AG04449 (cell line): ENCODE measurements around the gene PAQR9.

ENCODE experiments used
- CTCF ChIA-PET: fragments of 350-600 bp; formaldehyde crosslinking; extraction: SDS; loops from one replicate; lab custom pipeline; 2021; ENCODE audit warnings: antibody characterized with exemption; lab: Yijun Ruan, JAX
- POLR2A ChIA-PET: fragments of 400-600, 350-600 bp; formaldehyde crosslinking; extraction: SDS; loops from one replicate; lab custom pipeline; 2020; ENCODE audit warnings: antibody characterized with exemption, inconsistent platforms; lab: Yijun Ruan, JAX
- DNase-seq: peaks from one replicate; pipeline ENCODE4 v3.0.0-alpha.2; 2010; ENCODE audit warnings: low read depth, low spot score
- H3K4me3 ChIP-seq: 2 replicates; pipeline ENCODE4 v1.5.1; 2011; ENCODE audit warnings: low read depth, mild to moderate bottlenecking, control low read depth, low read length
- TF ChIP-seq, protein P1 (sequence below): IDR thresholded peaks from one replicate; pipeline ENCODE4 v1.5.1; 2011; ENCODE audit warnings: mild to moderate bottlenecking, moderate library complexity, low read length, control low read depth, inconsistent platforms; ENCODE audit not compliant: insufficient read depth; ENCODE audit errors: missing control alignments

Gene PAQR9

DNA sequence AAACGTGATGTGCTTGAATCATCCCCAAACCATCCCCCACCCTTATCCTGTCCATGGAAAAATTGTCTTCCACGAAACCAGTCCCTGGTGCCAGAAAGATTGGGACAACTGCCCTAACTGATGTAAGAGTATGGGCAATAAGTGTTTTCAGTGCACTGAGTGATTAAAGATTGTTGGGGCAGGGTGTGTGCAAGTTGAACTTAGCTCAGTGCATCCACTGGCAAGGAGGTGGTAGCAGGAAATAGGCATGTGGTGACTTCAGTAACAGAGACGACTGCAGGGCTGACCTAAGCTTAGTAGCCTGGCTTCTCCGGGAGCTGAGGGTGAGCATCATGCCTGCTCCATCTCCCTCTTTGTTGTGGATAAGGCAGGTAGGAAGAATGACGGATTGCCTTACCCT is 27.5 kb downstream of the PAQR9 start:
- no peak for DNase-seq
- H3K4me3 ChIP-seq: no peak overlapping the region
- TF ChIP-seq, protein P1, sequence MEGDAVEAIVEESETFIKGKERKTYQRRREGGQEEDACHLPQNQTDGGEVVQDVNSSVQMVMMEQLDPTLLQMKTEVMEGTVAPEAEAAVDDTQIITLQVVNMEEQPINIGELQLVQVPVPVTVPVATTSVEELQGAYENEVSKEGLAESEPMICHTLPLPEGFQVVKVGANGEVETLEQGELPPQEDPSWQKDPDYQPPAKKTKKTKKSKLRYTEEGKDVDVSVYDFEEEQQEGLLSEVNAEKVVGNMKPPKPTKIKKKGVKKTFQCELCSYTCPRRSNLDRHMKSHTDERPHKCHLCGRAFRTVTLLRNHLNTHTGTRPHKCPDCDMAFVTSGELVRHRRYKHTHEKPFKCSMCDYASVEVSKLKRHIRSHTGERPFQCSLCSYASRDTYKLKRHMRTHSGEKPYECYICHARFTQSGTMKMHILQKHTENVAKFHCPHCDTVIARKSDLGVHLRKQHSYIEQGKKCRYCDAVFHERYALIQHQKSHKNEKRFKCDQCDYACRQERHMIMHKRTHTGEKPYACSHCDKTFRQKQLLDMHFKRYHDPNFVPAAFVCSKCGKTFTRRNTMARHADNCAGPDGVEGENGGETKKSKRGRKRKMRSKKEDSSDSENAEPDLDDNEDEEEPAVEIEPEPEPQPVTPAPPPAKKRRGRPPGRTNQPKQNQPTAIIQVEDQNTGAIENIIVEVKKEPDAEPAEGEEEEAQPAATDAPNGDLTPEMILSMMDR: no peak
- ChIA-PET POLR2A (no interaction called here), CTCF (interaction anchor here (1.6 kb wide), 1 partner anchor 107 kb away, joined by 5 read pairs; no protein-coding TSS in a partner anchor)

- TF ChIP-seq, protein P1: no peak
- no peak overlapping the region for H3K4me3 ChIP-seq
- no peak for DNase-seq
- ChIA-PET POLR2A (no interaction called here), CTCF (no interaction called here)
These were observed 28.6 kb downstream of the PAQR9 start for GRCh38 chr3:142934887-142935269.

DNA sequence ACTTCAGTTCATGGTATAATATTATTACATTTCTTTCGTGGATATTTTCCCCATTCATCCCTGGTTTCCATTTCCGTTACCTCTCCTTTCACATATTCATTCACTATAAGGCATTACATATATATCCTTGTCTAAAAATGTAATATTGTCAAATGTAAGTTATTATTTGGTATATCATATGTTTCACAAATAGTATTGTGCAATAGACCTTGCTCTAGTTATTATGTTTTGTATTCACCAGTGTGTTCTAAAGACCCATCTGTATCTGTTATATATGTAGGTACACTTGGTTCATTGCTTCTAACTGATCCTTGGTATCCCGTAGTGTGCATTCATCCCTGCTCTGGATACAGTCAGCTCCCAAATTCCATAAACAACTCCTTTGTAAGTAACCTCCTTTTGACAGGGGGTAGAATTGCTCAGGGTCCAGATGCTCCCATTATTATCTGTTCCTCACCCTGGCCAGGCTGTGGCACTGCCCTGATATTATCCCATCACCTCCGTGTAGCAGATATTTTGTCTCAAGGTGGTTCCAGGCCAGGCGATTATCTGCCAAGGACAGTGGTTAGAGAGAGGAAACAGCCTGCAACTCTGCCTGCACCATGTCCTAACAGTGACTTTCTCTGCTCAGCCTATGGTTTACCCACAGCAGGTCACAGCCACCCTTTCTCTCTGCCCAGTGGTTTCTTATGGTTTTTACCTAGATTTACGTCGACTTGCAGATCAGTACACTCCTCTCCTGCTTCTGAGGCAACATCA is 29.2 kb downstream of the PAQR9 start:
- DNase-seq: no peak
- TF ChIP-seq, protein P1: no peak
- ChIA-PET POLR2A (no interaction called here), CTCF (no interaction called here)
- H3K4me3 ChIP-seq: no peak overlapping the region

GRCh38 chr3:142931222-142931621 is 32.3 kb downstream of the PAQR9 start:
- ChIA-PET CTCF (interaction anchor here (1.3 to 4.8 kb wide), 7 partner anchors 8 to 109 kb away, joined by 3 to 38 read pairs (median 6); no protein-coding TSS in a partner anchor), POLR2A (no interaction called here)
- H3K4me3 ChIP-seq: no peak overlapping the region
- TF ChIP-seq, protein P1: no peak
- DNase-seq: no peak

- DNase-seq: no peak
- POLR2A ChIA-PET: no interaction called here
- TF ChIP-seq, protein P1: no peak
- no peak overlapping the region for H3K4me3 ChIP-seq
- CTCF ChIA-PET: interaction anchor here (1.5 to 4.8 kb wide), 6 partner anchors 9 to 102 kb away, joined by 4 to 38 read pairs (median 6); no protein-coding TSS in a partner anchor
These were observed 33.0 kb downstream of the PAQR9 start for GRCh38 chr3:142930463-142930862.

- ChIA-PET POLR2A (no interaction called here), CTCF (interaction anchor here (1.5 to 4.8 kb wide), 5 partner anchors 9 to 101 kb away, joined by 4 to 38 read pairs (median 6); no protein-coding TSS in a partner anchor)
- H3K4me3 ChIP-seq: no peak overlapping the region
- TF ChIP-seq, protein P1: no peak
- DNase-seq: no peak
These were observed 33.6 kb downstream of the PAQR9 start for GRCh38 chr3:142929890-142930289.
